CD4-positive, alpha-beta T cell treated with Interferon alpha-2 for 1 hour (primary cell): Measurements from ENCODE around the gene SCARB1.

ENCODE experiments used
- DNase-seq, 2 donors: peaks; one replicate each; pipeline ENCODE4 v3.0.0-alpha.2; 2020 to 2022

Gene SCARB1

DNA sequence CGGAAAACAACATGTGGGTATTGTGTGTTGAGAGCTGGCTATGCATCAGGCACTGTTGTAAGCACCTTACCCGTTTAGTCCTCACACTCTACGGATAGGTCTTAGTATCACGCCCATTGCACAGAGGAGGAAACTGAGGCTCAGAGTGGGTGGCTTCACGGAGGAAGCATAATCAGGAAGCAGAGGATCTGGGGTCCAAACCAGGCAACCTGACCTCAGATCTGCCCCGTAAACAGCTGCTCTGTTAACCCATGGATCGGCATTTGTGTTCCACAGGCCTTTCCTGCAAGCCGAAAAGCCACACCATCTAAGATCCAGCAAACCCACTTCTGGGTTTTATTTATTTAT is 107.9 kb downstream of the SCARB1 start:
- DNase-seq = no peak

DNA sequence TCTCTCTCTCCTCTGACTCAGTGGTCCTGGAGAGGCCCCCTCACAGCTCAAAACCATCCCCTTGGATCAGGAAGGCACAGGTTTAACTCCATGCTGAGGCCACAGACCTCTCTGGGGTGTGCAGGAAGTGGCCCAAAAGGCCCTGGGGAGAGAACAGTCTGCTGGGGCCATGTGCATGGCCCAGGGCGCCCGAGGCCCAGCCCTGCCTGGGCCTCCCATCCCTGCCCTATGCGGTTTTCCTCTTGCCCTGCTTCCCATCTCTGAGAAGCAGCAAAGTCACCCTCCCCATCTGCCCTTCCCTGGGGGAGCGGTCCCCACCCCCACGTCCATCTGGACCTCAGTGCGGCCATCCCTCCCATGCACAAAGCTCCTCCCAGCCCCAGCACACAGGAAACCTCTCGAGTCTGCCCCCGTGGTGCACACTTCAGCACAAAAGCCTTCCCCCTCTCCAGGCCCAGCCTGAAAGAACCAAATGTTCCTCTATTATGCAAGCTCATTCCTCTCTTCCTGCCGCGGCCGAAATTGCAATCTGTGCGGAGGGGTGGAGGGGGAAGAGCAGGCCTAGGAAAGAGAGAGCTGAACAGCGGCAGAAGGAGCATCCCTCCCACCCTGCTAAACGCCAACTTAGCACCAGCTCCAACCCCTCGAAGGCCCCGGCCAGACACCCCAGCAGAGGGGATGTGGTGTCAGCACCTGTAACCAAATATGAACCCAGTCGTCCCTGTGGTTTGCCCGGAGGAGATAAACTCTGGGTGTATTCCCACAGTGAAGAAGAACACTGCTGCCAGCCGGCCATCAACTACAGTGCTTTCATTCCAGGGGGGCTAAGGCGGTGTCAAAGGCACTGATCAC is 108.5 kb downstream of the SCARB1 start:
- peak; percentile 21 to 46 for DNase-seq

DNA sequence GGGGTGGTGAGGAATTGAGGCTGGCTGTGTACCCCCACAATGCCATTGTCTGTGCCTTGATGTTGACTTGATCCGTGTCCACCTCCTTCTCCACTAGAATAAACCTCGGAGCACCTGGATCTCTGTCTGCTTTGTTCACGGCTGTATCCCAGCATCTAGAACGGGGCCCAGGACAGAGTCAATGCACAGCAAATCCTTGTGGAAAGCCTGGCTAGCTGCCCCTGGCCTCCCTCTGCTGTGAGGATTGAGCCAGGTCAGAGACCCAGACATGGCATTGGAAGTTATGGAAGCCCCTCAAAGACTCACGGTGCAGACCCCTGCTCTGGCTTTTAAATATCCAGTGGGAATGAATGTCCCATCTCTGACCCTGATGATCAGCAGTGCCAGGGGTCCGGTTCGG is 109.2 kb downstream of the SCARB1 start:
- no peak for DNase-seq

DNA sequence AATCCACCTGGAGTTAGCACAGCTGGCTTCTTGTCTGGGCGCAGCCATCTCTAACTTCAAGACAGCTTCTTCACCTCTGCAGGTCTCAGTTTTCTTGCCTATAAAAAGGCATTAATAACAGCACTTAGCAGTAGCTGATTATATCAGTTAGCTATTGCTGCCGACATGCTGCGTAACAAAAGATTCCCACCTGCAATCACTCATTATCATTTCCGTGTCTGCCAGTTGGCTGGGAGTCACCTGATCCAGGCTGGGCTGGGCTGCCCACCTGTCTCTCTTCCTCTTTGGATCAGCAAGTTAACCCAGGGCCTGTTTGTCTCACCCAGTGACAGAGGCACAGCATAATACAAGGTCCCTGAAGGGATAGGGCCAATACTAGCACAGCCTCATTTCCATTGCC is 109.7 kb downstream of the SCARB1 start:
- no peak for DNase-seq

DNA sequence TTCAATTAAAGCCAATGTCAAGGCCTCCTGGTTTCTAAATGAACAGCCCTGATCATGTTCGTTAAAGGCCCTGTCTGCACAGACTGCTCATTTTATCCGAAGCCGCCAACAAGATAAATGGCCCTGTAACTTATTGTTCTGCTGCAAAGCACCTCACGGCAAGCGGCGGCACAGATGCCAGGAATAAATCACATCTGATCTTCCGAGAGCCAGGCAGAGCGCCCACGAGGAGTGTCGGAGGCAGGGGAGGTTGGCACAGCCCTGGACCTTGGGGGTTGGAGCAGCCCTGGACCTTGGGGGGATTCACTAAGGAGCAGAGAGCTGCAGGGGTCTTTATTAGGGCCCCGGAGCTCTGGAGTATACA is 110.5 kb downstream of the SCARB1 start:
- DNase-seq = no peak

DNA sequence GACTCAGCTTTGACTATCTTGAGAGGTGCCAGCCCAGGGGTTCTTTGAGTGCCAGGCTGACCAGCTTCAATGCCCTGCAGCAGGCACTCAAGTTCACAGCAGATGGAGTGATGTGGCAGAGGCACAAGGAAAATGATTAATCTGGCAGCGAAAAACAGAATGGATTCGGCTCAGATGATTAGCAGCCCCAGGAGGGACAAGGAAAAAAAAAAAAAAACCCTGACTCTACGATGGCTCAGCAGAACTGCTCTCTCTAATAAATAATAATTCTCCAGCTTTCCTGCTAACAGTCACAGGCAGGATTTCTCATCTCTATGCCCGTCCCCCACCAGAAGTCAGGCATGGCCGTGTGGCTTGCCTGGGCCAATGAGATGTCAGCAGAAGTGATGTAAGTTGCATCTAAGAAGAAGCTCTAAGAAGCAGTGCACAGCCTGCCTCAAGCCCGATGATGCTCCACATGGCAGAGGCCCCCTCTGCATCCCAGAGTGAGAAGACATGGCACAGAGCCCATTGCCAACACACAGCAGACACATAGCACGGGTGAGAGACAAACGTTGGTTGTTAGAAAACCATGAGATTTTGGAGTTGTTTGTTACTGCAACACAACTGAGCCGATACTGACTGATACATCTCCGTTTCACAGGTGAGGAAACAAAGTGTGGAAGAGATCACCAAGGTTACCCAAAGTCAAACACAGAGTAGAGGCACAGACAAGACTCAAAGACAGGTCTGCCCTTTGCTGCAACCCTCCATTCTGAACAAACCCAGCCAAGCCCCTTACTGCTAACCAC is 111.0 kb downstream of the SCARB1 start:
- no peak for DNase-seq

DNA sequence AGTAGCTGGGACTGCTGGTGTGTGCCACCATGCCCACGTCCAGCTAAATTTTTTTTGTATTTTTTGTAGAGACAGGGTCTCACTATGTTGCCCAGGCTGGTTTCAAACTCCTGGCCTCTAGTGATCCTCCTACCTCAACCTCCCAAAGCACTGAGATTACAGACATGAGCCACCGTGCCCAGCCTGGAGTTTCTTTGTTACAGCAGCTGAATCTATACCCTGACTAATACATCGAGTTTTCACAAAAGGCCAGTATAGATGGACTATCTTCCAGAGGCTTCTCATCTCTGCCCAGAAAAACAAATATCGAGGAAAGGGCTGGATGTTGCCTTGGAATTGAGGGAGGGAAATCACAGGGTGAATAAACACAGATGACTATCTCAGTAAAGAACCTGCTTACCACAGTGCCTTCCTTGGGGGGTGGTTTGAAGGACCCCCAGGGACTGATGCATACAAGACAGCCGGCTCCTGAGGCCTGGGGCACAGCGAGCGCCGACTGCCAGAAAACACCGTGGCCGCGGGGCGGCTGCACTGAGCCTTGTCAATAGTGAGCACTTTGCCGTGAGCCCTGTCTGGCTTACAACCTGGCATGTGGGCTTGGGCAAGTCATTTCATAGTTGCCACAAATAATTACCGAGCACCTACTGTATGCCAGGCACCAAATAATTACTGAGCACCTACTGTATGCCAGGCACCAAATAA is 111.9 kb downstream of the SCARB1 start:
- no peak for DNase-seq

DNA sequence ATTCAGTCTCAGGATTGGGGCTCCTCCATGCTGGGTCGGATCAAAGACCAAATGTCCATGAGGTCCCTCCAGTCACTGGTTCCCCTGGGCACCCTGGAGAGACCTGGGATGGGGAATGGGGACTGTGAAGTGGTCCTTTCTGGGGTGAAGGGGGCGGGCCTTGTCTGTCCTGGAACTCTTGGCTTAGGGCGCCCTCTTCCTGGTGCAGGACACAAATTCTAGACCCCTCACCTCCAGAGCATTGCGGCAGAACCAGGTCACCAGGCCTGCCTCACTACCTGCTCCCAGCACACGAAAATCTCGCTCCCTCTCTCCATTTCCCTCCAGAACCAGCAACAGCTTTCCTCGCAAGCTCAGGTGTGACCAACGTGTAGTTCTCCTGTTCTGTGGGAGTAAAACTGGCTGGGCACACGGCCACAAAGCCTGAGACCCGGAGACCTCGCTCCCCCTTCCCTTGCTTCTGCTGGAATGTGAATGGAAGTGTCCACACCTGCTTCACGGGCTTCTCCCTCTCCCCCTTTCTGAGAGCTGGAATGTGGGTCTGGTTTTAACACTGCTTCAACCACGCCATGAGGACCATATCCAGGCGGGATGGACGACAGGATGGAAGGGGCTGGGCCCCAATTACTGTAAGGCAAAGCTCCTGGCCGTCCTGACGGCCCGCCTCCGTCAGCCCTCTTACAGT is 112.7 kb downstream of the SCARB1 start:
- no peak for DNase-seq

DNA sequence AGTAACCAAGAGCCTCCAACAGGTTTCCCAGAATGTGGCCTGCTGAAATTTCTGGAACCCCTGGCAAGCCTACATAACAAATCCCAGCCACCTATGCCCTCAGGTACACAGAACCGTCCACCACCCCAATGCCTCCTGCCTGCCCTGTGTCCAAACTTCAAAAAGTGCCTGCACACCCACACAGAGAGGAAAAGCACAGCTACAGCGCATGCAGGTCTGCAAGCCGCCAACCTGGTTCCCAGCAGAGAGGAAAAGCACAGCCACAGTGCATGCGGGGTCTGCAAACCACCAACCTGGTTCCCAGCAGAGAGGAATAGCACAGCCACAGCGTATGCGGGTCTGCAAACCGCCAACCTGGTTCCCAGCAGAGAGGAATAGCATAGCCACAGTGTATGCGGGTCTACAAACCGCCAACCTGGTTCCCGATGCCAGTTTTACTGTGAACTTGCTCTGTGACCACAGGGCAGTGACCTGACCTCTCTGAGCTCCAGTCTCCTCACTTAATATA is 113.5 kb downstream of the SCARB1 start:
- DNase-seq = no peak

DNA sequence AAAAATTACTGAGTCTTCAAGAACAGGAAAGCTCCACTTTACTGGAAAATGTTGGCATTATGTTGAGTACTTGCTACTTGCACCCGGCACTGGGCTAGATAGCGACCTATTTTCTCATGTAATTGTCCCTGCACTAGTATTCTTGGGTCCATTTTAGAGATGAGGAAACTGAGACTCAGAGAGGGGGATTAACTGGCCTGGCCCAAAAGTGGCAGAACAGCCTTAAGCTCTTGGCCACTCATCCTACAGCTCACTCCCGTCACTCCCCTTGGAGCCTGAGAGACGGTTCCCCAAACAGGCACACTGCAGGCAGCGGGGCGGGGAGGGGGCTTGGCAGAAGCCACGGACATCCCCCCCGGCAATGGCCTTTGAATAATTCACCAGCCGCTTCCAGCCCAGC is 113.9 kb downstream of the SCARB1 start:
- DNase-seq = no peak

DNA sequence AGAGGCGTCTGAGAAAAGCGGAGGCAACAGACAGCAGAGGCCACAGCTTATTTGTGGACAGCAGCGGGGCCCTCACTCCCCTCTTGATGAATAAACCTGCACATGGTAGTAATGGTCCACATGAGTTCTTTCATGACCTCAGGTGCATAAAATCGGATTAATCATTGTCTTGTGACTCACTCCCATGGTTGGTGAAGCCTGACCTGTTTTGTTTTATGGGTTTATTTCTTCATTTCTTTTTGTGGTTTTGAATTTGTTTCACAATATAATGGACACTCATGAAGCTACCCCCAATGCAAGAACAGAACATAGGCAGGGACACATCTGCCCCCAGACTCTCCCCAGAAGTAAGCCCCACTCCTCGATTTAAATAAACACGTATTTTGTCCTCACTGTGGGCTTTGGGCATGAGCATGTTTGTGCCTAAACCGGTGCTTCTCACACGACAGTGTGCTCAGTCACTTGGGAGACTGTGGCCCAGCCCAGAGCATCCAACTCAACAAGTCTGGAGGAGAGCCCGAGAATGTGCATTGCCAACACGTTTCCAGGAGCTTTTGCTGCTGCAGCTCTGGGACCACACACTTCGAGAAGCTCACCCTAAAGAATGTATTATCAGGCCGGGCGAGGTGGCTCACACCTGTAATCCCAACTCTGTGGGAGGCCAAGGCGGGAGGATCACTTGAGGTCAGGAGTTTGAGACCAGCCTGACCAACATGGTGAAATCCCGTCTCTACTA is 116.1 kb downstream of the SCARB1 start:
- no peak for DNase-seq

DNA sequence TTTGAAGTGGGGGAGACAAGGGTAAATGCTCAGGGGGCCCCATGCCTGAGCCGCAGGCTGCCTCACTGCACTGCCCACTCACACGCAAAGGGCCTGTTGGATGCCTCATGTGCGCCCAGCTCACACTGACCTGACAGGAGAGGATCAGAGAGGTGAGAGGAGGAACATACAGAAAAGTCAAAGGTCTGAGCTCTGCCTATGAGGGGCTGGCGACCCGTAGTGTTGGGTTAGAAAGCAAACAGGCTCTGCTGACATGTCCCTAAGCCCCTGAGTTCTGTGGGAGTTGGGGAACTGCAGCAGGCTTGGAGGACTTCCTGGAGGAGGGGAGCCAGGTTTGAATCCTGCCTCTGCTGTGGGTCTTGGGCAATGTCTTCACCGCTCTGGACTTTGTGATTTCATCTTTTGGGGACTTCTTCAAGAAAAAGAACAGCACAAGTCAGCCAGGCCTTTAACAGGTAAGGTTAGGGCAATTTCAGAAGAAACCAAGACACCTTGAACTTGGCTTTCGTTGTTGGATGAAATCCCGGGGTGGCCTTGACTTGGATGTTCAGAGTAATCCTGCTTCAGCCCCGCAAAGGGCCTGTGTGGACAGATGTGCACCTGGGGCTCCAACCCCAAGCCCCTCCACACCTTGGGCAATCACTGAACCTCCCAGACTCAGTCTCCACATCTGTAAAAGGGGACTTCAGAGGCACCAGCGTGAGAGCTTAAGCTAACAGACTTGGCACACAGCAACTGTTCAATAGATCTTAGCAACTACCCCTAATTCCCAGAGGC is 116.8 kb downstream of the SCARB1 start:
- DNase-seq = no peak

DNA sequence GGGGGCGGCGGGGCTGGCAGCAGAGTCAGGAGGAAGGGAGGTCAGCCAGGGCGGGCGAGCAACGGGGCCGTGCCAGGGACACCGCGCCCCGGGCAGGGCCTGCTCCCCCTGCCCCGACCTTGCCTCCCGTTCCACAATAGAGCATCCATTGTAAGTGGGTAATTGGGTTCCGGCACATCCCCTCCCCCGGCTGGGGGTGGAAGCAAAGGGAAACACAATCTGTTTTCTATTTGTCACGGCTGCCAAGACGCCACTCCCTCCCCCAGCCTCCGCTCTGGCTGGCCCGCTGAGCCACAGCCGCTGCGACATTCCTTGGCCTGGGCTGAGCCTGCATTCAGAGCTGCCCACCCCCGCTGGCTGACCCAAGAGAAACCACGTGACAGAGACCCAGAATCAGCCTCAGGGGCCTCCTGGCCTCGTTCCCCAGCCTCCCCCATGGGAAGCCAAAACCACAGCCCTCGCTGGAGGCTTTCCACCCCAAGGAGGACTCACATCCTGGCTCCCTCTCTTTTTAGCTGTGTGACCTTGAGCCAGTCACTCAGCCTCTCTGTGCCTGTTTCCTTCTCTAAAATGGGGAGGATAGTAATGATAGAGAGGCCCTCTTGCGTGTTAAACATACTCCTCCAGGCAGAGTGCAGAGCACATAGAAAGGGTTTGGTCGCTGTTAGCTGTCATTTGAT is 117.6 kb downstream of the SCARB1 start:
- no peak for DNase-seq

DNA sequence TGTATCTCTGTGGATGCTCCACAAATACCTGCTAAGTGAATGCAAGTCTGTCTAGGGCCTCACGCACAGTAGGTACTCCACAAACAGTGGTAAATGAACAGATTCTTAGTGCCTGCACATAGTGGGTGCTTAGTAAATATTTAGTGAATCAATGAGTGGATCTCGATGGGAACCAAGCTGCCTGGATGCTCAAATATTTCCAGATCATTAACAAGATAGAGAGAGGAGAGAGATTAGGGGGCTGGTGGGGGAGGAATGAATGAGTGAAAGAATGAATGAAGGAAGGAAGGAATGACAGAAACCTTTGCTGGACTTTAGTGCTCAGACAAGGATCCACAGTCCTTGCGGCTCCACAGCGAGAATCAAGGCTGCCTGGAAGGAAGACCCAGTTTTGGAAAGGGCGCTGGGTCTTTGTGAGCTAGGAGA is 118.2 kb downstream of the SCARB1 start:
- DNase-seq = no peak

DNA sequence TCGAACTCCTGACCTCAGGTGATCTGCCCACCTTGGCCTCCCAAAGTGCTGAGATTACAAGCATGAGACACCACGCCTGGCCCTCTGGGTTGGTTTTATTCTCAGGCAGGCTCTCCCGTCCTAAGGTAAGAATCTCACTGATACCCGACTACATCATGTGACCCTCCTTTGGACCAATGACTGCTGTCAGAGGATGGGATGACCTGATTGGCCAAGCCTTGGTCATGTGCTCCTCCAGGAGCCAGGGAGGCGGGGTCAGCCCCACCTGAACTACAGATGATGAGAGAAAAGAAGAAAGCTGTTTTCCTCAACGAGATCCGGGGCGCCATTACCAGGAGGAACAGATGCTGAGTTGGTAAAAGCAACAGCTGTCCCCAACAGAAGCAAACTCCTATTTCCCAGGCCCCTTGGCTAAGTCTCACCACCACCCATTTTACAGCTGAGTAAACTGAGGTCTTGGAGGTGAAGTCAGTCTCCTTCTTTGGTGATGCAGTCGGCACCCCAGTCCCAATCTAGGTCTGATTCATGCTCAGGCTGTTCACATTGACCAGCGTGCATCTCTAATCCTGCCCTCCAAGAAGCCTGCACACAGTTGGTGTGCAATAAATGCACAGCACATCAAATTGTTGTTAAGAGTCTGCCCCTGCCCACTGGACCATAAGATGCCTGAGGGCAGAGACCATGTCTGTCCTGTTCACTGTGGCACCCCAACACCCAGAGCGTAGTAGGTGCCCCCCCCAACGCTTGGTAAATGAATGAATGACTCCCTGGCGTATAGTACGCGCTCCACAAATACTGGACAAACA is 118.8 kb downstream of the SCARB1 start:
- DNase-seq = no peak

DNA sequence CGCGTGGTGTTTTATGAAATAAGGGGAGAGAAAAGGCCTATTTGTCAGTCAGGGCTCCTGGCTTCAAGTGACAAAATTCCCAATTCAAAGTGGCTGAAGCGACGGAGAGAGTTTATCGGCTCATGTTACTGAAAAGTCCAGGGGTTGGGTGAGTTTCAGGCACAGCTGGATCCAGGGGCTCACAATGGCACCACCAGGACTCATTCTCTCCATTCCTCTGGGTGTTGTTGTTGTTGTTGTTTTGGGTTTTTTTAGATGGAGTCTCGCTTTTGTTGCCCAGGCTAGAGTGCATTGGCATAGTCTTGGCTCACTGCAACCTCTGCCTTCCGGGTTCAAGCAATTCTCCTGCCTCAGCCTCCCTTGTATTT is 119.4 kb downstream of the SCARB1 start:
- no peak for DNase-seq

DNA sequence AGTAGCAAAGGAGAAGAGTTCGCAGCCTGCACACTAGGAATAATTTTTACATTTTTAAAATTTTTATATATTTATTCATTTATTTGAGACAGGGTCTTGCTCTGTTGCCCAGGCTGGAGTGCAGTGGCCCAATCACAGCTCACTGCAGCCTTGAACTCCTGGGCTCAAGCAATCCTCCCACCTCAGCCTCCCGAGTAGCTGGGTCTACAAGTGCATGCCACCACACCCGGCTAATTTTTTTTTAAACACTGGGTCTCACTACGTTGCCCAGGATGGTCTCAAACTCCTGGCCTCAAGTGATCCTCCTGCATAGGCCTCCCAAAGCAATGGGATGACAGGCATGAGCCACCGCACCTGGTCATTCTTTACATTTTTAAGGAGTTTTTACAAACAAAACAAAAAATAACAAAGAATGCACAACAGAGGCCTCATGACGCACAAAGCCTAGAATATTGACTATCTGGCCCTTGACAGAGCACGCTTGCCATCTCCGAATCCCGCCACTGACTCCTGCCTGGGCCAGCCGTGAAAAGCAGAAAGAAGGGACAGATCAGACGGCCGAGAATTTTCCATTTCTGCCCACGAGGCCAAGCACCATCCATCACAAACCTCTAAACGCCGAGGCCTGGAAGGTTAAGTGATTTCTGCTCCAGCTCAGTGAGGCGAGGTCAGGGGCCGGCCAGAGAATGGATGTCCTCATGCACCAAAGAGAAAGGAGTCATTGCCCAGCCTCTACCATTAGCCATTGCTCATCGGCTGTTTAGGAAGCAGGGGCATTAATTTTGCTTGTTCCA is 120.0 kb downstream of the SCARB1 start:
- DNase-seq = no peak

DNA sequence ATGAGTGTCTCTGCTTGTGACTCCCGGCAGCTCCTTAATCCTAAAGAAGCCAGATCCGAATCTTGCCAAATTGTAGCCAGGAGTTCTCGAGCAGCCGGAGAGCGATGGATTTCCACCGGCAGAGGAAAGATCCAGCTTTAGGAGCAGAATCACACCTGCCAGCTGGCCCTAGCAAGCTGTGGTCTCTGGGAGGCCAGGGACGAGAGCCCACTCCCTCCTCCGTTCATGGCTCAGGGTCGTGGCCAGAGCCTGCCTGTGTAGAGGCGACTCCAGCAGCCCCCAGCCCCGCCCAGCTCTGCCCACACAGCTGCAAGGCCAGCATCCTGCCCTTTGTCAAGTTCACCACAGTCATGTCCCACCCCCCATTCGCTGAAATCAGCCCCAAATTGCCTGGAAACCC is 121.0 kb downstream of the SCARB1 start:
- DNase-seq = no peak

DNA sequence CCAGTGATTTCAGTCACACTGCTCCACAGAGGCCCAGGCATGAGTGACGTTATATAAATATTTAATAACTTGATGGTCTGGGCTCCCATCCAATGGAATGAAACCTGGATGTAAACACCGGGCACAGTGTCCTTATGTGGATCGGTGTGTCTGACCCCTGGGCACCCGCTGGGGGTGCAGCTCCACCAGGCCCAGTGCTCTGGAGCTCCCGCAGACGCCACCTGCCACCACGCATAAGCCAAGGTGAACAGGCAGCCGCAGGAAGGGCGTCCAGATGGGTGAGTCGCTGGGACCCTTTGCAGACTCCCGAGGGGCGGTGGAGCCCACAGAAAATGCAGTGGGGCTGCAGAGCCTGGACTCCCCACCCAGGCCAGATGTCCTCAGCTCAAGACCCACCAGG is 121.6 kb downstream of the SCARB1 start:
- DNase-seq = no peak
